IMR-90 (cell line): ENCODE measurements around the gene DIP2B. TPM values are rescaled to one million over a fixed set of nuclear protein-coding genes. Genes with fewer than 3 reads are reported as not detected.

Experiments used
- ATAC-seq: fragments of 200-7000 bp; cut with Tn5 transposase; 2 replicates; pipeline ENCODE4 v1.9.1; 2020; ENCODE audit warnings: low read depth, mild to moderate bottlenecking, moderate library complexity
- BruUV-seq: library from RNA; stranded (reverse); fragments of 400-500 nt; replicated peaks from 2 replicates; lab custom pipeline; 2021; lab: Mats Ljungman, UMichigan
- CTCF ChIA-PET: fragments of 300-600 bp; formaldehyde crosslinking; extraction: SDS; loops from one replicate; lab custom pipeline; 2021; ENCODE audit warnings: antibody characterized with exemption; lab: Yijun Ruan, JAX
- POLR2A ChIA-PET: fragments of 300-600 bp; sonication (Branson Sonifier 250); formaldehyde crosslinking; loops from one replicate; lab custom pipeline; 2022; ENCODE audit warnings: antibody characterized with exemption; ENCODE audit not compliant: unreplicated experiment; lab: Charles Lee
- DNase-seq: peaks from one replicate; pipeline ENCODE4 v3.0.0; 2013
- H2AFZ ChIP-seq: replicated peaks from 2 replicates; pipeline ENCODE3; 2013; ENCODE audit warnings: low read length, mild to moderate bottlenecking; ENCODE audit not compliant: poor library complexity
- H2AK5ac ChIP-seq: 2 replicates; pipeline ENCODE4 v1.6.1; 2013; ENCODE audit warnings: low read depth, low read length, inconsistent platforms
- H2AK9ac ChIP-seq: replicated peaks from 2 replicates; pipeline ENCODE3; 2013; ENCODE audit warnings: mild to moderate bottlenecking, low read depth, low read length, moderate library complexity; ENCODE audit not compliant: poor library complexity
- H2BK120ac ChIP-seq: 2 replicates; pipeline ENCODE4 v1.6.1; 2013; ENCODE audit warnings: low read depth, low read length, inconsistent platforms
- H2BK15ac ChIP-seq: 3 replicates; pipeline ENCODE4 v1.6.1; 2013; ENCODE audit warnings: low read depth, low read length, inconsistent platforms
- H2BK20ac ChIP-seq: 2 replicates; pipeline ENCODE4 v1.6.1; 2013; ENCODE audit warnings: low read depth, mild to moderate bottlenecking, inconsistent platforms, low read length, moderate library complexity
- H2BK5ac ChIP-seq: 2 replicates; pipeline ENCODE4 v1.6.1; 2013; ENCODE audit warnings: mild to moderate bottlenecking, low read depth, low read length, inconsistent platforms; ENCODE audit not compliant: poor library complexity, severe bottlenecking
- H3K14ac ChIP-seq: replicated peaks from 2 replicates; pipeline ENCODE4 v1.6.1; 2013; ENCODE audit warnings: low read depth, low read length, inconsistent platforms
- H3K18ac ChIP-seq: 2 replicates; pipeline ENCODE4 v1.6.1; 2013; ENCODE audit warnings: low read depth, low read length, control low read depth
- H3K23ac ChIP-seq: 2 replicates; pipeline ENCODE4 v1.6.1; 2013; ENCODE audit warnings: low read depth, low read length, inconsistent platforms
- H3K27ac ChIP-seq: 2 replicates; pipeline ENCODE4 v1.5.1; 2013; ENCODE audit warnings: mild to moderate bottlenecking, control low read depth, low read length; ENCODE audit not compliant: insufficient read depth
- H3K27me3 ChIP-seq: 2 replicates; pipeline ENCODE4 v1.6.1; 2013; ENCODE audit warnings: low read length; ENCODE audit not compliant: control insufficient read depth, insufficient read depth
- H3K36me3 ChIP-seq: 2 replicates; pipeline ENCODE4 v1.6.1; 2013; ENCODE audit warnings: low read length, mixed read lengths; ENCODE audit not compliant: control insufficient read depth, insufficient read depth
- H3K4ac ChIP-seq: 2 replicates; pipeline ENCODE4 v1.6.1; 2013; ENCODE audit warnings: low read depth, low read length, inconsistent platforms
- H3K4me1 ChIP-seq: 2 replicates; pipeline ENCODE4 v1.6.1; 2013; ENCODE audit warnings: low read length, mixed read lengths; ENCODE audit not compliant: control insufficient read depth, insufficient read depth
- H3K4me2 ChIP-seq: 2 replicates; pipeline ENCODE4 v1.6.1; 2013; ENCODE audit warnings: low read depth, mild to moderate bottlenecking, control low read depth, low read length, moderate library complexity
- H3K4me3 ChIP-seq: 2 replicates; pipeline ENCODE4 v1.5.1; 2013; ENCODE audit warnings: low read depth, mild to moderate bottlenecking, control low read depth, low read length, moderate library complexity; ENCODE audit not compliant: insufficient read depth
- H3K56ac ChIP-seq: 2 replicates; pipeline ENCODE4 v1.6.1; 2013; ENCODE audit warnings: low read length, inconsistent platforms; ENCODE audit not compliant: insufficient read depth; ENCODE audit errors: extremely low read depth
- H3K79me1 ChIP-seq, 2 experiments: 2 replicates each; pipeline ENCODE4 v1.6.1; 2013; ENCODE audit warnings: low read length in 2 of 2, inconsistent platforms in 1 of 2, low read depth in 1 of 2
- H3K9ac ChIP-seq: 2 replicates; pipeline ENCODE4 v1.6.1; 2013; ENCODE audit warnings: low read depth, low read length, control low read depth
- H3K9me1 ChIP-seq: 2 replicates; pipeline ENCODE4 v1.6.1; 2013; ENCODE audit warnings: low read length, inconsistent platforms; ENCODE audit not compliant: insufficient read depth
- H3K9me3 ChIP-seq: 2 replicates; pipeline ENCODE4 v1.6.1; 2013; ENCODE audit warnings: low read length; ENCODE audit not compliant: control insufficient read depth, insufficient read depth
- H4K20me1 ChIP-seq: 2 replicates; pipeline ENCODE4 v1.6.1; 2013; ENCODE audit warnings: low read length, inconsistent platforms; ENCODE audit not compliant: insufficient read depth
- H4K5ac ChIP-seq: 2 replicates; pipeline ENCODE4 v1.6.1; 2013; ENCODE audit warnings: mild to moderate bottlenecking, low read depth, low read length, control low read depth
- H4K8ac ChIP-seq, 2 experiments: 2 replicates each; pipeline ENCODE4 v1.6.1; 2013; ENCODE audit warnings: low read depth in 2 of 2, low read length in 2 of 2, control low read depth in 1 of 2, inconsistent platforms in 1 of 2
- H4K91ac ChIP-seq: 2 replicates; pipeline ENCODE4 v1.6.1; 2013; ENCODE audit warnings: low read depth, low read length, inconsistent platforms; ENCODE audit not compliant: insufficient read depth
- BHLHE40 ChIP-seq: fragments of 150-350 bp; IDR thresholded peaks from 2 replicates; pipeline ENCODE4 v1.6.1; 2016; ENCODE audit warnings: mild to moderate bottlenecking, low read depth, low read length
- CEBPB ChIP-seq: IDR thresholded peaks from 2 replicates; pipeline ENCODE4 v1.6.1; 2012; ENCODE audit warnings: low read depth, low read length, improper control_type of control experiment
- CHD1 ChIP-seq: IDR thresholded peaks from 2 replicates; pipeline ENCODE4 v1.6.1; 2012; ENCODE audit warnings: low read depth, low read length, improper control_type of control experiment
- ELK1 ChIP-seq: fragments of 150-350 bp; IDR thresholded peaks from 2 replicates; pipeline ENCODE4 v1.6.1; 2016; ENCODE audit warnings: low read depth, mild to moderate bottlenecking, low read length, moderate library complexity, borderline replicate concordance
- FOS ChIP-seq: fragments of 150-350 bp; IDR thresholded peaks from 2 replicates; pipeline ENCODE4 v1.6.1; 2016; ENCODE audit warnings: low read depth, low read length
- MAFK ChIP-seq: IDR thresholded peaks from 2 replicates; pipeline ENCODE4 v1.6.1; 2012; ENCODE audit warnings: low read depth, low read length, improper control_type of control experiment
- MAZ ChIP-seq: IDR thresholded peaks from 2 replicates; pipeline ENCODE4 v1.6.1; 2012; ENCODE audit warnings: low read depth, mild to moderate bottlenecking, low read length, improper control_type of control experiment, moderate library complexity, borderline replicate concordance
- MXI1 ChIP-seq: IDR thresholded peaks from 2 replicates; pipeline ENCODE4 v1.6.1; 2012; ENCODE audit warnings: low read depth, mild to moderate bottlenecking, low read length, moderate library complexity, borderline replicate concordance
- NFE2L2 ChIP-seq: fragments of 150-350 bp; IDR thresholded peaks from 2 replicates; pipeline ENCODE4 v1.6.1; 2016; ENCODE audit warnings: low read depth, mild to moderate bottlenecking, low read length
- POLR2A ChIP-seq: IDR thresholded peaks from 2 replicates; pipeline ENCODE4 v1.6.1; 2012; ENCODE audit warnings: mild to moderate bottlenecking, low read depth, low read length
- RAD21 ChIP-seq: IDR thresholded peaks from 2 replicates; pipeline ENCODE4 v1.6.1; 2012; ENCODE audit warnings: low read length, improper control_type of control experiment
- RCOR1 ChIP-seq: IDR thresholded peaks from 2 replicates; pipeline ENCODE4 v1.6.1; 2012; ENCODE audit warnings: mild to moderate bottlenecking, low read length, improper control_type of control experiment; ENCODE audit not compliant: insufficient replicate concordance
- RFX5 ChIP-seq: IDR thresholded peaks from 2 replicates; pipeline ENCODE4 v1.8.0; 2012; ENCODE audit warnings: low read depth, mild to moderate bottlenecking, low read length, moderate library complexity
- SMC3 ChIP-seq: fragments of 150-350 bp; IDR thresholded peaks from 2 replicates; pipeline ENCODE4 v1.6.1; 2016; ENCODE audit warnings: low read depth, mild to moderate bottlenecking, antibody characterized with exemption, low read length, moderate library complexity
- WGBS, 2 experiments: methylation state at CpG; one replicate each; pipeline versions ENCODE4 v1.1.5 to v1.1.7; 2013; ENCODE audit warnings: missing lambda C conversion rate in 2 of 2; ENCODE audit not compliant: insufficient read length in 1 of 2; ENCODE audit errors: extremely low coverage in 2 of 2; 5-methylcytosine and 5-hydroxymethylcytosine counted together
- dilution Hi-C: fragments of 300-500 bp; cut with HindIII; formaldehyde crosslinking; loops from one replicate; pipeline ENCODE4 v1.14.3; 2018; ENCODE audit warnings: low sequenced_read_pairs; ENCODE audit not compliant: unreplicated experiment
- in situ Hi-C: fragments of 300-500 bp; cut with MboI; formaldehyde crosslinking; loops from 3 replicates; pipeline ENCODE4 v1.14.3; 2019; ENCODE audit warnings: low sequenced_read_pairs, inconsistent platforms, mixed read lengths
- intact Hi-C: fragments of 100-400 bp; cut with micrococcal nuclease; formaldehyde crosslinking; loops from 2 replicates; pipeline ENCODE4 v1.10.0; 2022
- polyA plus RNA-seq, 3 experiments: library from polyadenylated mRNA; depleted of rRNA; stranded (reverse); fragments of >200 nt; gene quantifications; 2 replicates each; pipeline ENCODE4 v1.2.3, GENCODE V29; 2012; ENCODE audit warnings: low replicate concordance in 1 of 3
- total RNA-seq: library from RNA; depleted of rRNA; stranded (reverse); fragments of >200 nt; gene quantifications from 2 replicates; pipeline ENCODE4 v1.2.3, GENCODE V29; 2012
- TF ChIP-seq, protein P1 (sequence below): fragments of 150-350 bp; IDR thresholded peaks from 2 replicates; pipeline ENCODE4 v1.6.1; 2017; ENCODE audit warnings: mild to moderate bottlenecking, antibody characterized with exemption, low read length, low read depth
- TF ChIP-seq, protein P2 (sequence below): conservative IDR thresholded peaks from 2 replicates; pipeline ENCODE4 v1.5.1; 2012; ENCODE audit warnings: mild to moderate bottlenecking, low read depth, low read length, improper control_type of control experiment

DIP2B gene
- total and polyA plus RNA-seq, 2 of the 4 experiments (the other 2 are of a cell fraction), result 7.7 to 12.9 TPM

DNA sequence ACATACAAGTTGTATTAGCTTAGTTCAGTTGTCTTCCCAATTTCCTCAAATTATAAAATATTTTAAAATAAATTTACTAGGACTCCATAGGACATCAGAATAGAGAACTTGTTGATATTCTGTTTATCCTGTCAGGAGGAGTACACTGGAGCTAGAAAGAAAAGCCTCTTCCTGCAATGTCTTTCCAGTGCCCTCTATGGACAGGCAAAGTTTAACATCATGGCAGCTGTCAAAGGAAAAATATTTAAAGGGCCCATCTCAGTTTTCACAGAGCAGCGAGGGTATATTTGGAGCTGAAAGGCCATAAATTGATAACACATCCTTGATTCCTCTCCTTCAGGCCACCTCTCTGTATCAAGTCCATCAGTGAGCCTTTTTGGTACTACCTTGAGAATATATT lies 19.0 kb downstream of the DIP2B start:
- peaks cover 40 to 63% of the 10 kb centered on the region in 2 experiments for H3K79me1 ChIP-seq
- H3K14ac ChIP-seq, result no peak overlapping the region
- no peak overlapping the region for H4K5ac ChIP-seq
- H3K4me3 ChIP-seq, result no peak overlapping the region
- H3K56ac ChIP-seq, result no peak overlapping the region
- dilution Hi-C loops (no loop called here), intact Hi-C loops (loop anchor here (1.0 to 5.0 kb wide), 2 partner anchors 28 to 34 kb away; no protein-coding TSS in a partner anchor), in situ Hi-C loops (loop anchor here (25.0 kb wide), 1 partner anchor 839 kb away; no protein-coding TSS in a partner anchor)
- CTCF ChIA-PET, result no interaction called here
- H4K91ac ChIP-seq, result no peak overlapping the region
- H4K20me1 ChIP-seq, result peaks cover 8% of the 10 kb centered on the region
- H3K9me1 ChIP-seq, result peaks cover 5% of the 10 kb centered on the region
- peaks cover 2% of the 10 kb centered on the region; the same call in 1 of the 2 replicates for H3K4me1 ChIP-seq
- H4K8ac ChIP-seq, result no peak overlapping the region
- POLR2A ChIA-PET, result no interaction called here
- H3K9me3 ChIP-seq, result no peaks in the 10 kb centered on the region
- no peak overlapping the region for H3K4ac ChIP-seq
- no peak overlapping the region for H2BK15ac ChIP-seq
- no peak overlapping the region for H3K9ac ChIP-seq
- no peaks in the 10 kb centered on the region for H3K27me3 ChIP-seq
- H2BK120ac ChIP-seq, result no peak overlapping the region
- no peak overlapping the region for H2AK9ac ChIP-seq
- DNase-seq (no peak), ATAC-seq (no peak)
- no peak overlapping the region for H3K27ac ChIP-seq
- WGBS, 2 experiments, result no CpG with 5 or more reads among the region's 1 CpG
- no peaks in the 10 kb centered on the region for H3K36me3 ChIP-seq
- no peak overlapping the region for H2BK5ac ChIP-seq
- H2BK20ac ChIP-seq, result no peak overlapping the region
- no peak for TF ChIP-seq CEBPB
- no peak for TF ChIP-seq FOS
- TF ChIP-seq, protein P1, sequence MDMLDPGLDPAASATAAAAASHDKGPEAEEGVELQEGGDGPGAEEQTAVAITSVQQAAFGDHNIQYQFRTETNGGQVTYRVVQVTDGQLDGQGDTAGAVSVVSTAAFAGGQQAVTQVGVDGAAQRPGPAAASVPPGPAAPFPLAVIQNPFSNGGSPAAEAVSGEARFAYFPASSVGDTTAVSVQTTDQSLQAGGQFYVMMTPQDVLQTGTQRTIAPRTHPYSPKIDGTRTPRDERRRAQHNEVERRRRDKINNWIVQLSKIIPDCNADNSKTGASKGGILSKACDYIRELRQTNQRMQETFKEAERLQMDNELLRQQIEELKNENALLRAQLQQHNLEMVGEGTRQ, result no peak
- TF ChIP-seq, protein P2, sequence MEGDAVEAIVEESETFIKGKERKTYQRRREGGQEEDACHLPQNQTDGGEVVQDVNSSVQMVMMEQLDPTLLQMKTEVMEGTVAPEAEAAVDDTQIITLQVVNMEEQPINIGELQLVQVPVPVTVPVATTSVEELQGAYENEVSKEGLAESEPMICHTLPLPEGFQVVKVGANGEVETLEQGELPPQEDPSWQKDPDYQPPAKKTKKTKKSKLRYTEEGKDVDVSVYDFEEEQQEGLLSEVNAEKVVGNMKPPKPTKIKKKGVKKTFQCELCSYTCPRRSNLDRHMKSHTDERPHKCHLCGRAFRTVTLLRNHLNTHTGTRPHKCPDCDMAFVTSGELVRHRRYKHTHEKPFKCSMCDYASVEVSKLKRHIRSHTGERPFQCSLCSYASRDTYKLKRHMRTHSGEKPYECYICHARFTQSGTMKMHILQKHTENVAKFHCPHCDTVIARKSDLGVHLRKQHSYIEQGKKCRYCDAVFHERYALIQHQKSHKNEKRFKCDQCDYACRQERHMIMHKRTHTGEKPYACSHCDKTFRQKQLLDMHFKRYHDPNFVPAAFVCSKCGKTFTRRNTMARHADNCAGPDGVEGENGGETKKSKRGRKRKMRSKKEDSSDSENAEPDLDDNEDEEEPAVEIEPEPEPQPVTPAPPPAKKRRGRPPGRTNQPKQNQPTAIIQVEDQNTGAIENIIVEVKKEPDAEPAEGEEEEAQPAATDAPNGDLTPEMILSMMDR, result no peak
- no peak for TF ChIP-seq ELK1
- no peak for TF ChIP-seq MXI1
- TF ChIP-seq SMC3, result no peak
- no peak for TF ChIP-seq POLR2A
- no peak for TF ChIP-seq BHLHE40
- no peak for TF ChIP-seq RAD21
- TF ChIP-seq CHD1, result no peak
- TF ChIP-seq MAZ, result no peak
- no peak for TF ChIP-seq MAFK
- no peak for TF ChIP-seq RCOR1
- TF ChIP-seq RFX5, result no peak
- no peak for TF ChIP-seq NFE2L2
- H2AFZ ChIP-seq, result no peak overlapping the region
- no peak overlapping the region for H3K18ac ChIP-seq
- no peak overlapping the region for H2AK5ac ChIP-seq
- BruUV-seq, result no TSS peak
- no peak overlapping the region for H3K4me2 ChIP-seq
- H3K23ac ChIP-seq, result no peak overlapping the region
